Endometrium (tissue), 2 donors: ENCODE results near the gene CD24.
"Not testable (repeated sequence)": the region's sequence is repeated elsewhere in the genome, so short reads cannot be mapped to it uniquely, and the experiment has no call there.

Experiments
- FAIRE-seq: peaks from 2 replicates; lab custom pipeline; 2012; peaks lifted over from hg19 to GRCh38; lab: Jason Lieb, UNC
- donor health status: control.
- donor health status: control.

Gene CD24

DNA sequence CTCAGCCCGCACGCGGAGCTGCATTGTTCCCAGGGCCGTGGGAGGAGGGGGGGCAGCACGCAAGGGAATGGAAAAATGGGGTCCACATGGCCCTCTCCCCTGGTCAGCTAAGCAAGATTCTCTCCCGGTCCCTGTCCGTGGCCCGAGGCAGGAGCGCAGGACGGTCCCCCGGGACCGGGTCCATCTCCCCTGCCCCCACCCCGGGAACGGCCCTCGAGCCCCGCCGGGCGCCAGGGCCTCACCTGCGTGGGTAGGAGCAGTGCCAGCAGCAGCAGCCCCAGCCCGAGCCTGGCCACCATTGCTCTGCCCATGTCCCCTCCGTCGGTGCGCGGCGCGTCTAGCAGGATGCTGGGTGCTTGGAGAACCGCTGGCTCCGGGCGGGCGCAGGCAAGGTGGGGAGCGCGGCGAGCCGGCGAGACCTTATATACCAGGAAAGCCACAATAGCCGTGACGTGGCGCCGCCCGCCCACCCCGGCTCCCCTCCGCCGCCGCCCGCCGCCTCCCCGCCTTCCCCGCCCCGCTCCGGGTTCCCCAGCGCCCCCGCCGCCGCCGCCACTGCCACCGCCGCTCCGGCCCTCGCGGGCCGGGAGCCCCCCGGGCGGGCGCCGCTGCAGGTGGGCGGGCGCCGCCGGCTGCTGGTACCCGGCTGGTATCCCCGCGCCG, at the start of gene CD24:
CD24 (minus strand) TSS at position 394 of the 663 bp plus-strand sequence; CDS start at position 311, 83 bp downstream.
- FAIRE-seq, result no peak

- FAIRE-seq, result no peak
These were observed 47.1 kb upstream of the CD24 start for GRCh38 chr6:107021446-107022185.

- no peak for FAIRE-seq
These were observed 45.7 kb upstream of the CD24 start for GRCh38 chr6:107020239-107020638.

- not testable (repeated sequence) for FAIRE-seq
These were observed 45.1 kb upstream of the CD24 start for GRCh38 chr6:107019628-107020027.

GRCh38 chr6:107019047-107019446, 44.5 kb upstream of the CD24 start:
- FAIRE-seq, result no peak

GRCh38 chr6:107009499-107009898, 35.0 kb upstream of the CD24 start:
- no peak for FAIRE-seq

DNA sequence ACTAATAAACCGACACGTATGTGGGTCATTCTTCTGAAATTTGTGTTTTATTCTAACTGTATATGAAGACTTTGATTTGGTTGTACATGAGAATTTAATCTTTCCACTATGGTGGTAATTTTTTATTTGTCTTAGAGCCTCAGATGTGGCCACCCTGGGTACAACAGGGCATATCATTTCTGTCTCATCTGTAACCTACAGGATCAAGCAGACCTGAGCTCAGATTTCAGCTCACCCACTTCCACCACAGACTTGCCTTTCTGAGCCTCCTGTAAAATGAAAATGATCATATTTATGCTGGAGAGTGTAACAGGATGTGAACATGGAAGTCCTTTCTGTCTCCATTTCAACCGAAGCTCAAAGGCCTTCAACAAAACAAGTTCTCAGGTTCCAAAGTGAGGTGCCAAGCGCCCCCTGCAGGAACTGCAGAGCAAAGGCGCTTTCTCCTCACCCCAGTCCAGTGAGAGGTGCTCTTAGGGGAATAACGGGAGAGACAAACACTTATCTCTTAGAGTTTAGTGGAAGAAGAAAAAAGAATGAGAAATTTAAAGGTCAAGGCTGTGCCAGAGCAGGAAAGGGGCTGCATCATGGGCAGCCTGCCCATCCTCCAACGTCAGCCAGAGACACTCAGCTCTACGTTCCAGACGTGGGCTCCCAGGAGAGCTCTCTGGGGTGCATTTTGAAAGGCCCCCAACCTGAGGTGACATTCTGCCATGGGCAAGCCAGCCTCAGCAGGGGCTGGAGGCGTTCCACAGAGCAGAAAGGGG, 23.0 kb upstream of the CD24 start:
- FAIRE-seq, result no peak

DNA sequence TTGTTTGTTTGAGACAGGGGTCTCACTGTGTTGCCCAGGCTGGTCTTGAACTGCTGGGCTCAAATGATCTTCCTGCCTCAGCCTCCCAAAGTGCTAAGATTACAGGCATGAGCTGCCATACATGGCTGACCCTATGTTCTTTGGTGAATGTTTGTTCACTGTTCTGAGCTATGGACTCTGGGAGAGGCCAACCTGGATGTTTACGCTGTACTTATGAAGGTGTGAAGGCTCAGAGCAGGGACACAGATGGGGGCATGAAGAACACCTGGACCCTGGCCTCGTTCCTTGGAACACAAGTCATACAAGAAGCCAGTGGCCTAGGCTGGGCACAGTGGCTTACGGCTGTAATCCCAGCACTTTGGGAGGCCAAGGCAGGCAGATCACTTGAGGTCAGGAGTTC, 21.1 kb upstream of the CD24 start:
- FAIRE-seq, result no peak

DNA sequence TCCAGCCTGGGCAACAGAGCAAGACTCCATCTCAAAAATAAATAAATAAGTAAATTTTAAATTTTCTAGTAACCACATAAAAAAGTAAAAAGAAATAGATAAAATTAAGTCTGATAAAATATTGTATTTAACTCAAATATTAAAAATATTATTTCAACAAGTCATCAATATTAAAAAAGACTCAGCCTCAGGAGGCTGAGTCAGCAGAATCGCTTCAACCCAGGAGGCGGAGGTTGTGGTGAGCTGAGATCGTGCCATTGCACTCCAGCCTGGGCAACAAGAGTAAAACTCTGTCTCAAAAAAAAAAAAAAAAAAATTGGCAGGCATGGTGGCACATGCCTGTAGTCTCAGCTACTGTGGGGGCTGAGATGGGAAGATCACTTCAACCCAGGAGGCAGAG, 15.2 kb upstream of the CD24 start:
- not testable (repeated sequence) for FAIRE-seq

- no peak for FAIRE-seq
These were observed 14.1 kb upstream of the CD24 start for GRCh38 chr6:106988664-106989063.

DNA sequence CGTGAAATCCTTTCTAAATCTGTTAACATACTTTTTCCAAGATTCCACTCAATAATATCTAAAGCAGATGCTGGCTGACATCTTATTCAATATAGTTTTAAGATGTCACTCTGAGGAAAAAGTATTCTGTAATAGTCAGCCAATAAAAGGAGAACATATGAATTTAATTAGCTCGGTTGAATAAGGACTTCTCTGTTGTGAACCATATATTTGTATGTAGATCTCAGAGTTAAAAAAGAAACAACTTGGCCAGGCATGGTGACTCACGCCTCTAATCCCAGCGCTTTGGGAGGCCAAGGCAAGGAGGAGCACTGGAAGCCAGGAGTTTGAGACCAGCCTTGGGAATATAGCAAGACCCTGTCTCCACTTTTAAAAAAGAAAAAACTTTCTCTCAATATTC, 7.4 kb upstream of the CD24 start:
- no peak for FAIRE-seq

DNA sequence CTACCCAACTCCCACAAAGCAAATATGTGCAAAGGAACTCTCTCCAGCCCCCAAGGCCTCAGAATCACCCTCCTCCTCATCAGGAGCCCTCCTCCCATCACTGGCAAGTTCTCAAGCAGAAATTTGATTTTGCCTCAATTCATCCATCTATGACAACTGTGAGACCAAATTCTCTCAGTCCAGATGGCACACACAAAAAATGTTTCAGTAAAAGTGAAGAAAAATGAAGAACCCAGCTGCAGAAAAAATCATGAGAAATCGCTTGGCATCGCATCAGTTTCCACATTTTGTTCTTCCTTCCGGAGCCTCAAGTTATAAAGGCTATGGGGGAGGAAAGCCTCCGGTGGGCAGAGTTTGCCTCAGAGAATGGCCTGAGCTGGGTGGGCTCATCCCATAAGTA, 6.4 kb upstream of the CD24 start:
- no peak for FAIRE-seq

GRCh38 chr6:106979435-106979884, 4.9 kb upstream of the CD24 start:
- no peak for FAIRE-seq

GRCh38 chr6:106977246-106977645, 2.7 kb upstream of the CD24 start:
- FAIRE-seq, result no peak

GRCh38 chr6:106976270-106976669, 1.7 kb upstream of the CD24 start:
- FAIRE-seq, result no peak

DNA sequence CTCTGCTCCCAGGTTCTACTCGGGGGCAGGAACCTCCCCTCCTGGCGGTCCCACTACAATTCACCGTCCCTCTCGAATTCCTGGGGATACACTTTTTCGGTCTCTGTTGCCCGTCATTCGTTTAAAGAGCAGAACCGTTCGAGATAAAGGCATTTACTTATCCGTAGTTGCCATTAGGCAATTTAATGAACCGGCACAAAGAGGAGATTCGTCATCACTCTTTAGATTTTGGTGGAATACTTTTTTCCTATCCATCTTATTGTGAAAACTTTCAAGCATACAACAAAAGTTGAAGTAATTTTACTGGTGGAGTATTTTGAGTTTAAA, 1.2 kb upstream of the CD24 start:
- FAIRE-seq, result no peak

DNA sequence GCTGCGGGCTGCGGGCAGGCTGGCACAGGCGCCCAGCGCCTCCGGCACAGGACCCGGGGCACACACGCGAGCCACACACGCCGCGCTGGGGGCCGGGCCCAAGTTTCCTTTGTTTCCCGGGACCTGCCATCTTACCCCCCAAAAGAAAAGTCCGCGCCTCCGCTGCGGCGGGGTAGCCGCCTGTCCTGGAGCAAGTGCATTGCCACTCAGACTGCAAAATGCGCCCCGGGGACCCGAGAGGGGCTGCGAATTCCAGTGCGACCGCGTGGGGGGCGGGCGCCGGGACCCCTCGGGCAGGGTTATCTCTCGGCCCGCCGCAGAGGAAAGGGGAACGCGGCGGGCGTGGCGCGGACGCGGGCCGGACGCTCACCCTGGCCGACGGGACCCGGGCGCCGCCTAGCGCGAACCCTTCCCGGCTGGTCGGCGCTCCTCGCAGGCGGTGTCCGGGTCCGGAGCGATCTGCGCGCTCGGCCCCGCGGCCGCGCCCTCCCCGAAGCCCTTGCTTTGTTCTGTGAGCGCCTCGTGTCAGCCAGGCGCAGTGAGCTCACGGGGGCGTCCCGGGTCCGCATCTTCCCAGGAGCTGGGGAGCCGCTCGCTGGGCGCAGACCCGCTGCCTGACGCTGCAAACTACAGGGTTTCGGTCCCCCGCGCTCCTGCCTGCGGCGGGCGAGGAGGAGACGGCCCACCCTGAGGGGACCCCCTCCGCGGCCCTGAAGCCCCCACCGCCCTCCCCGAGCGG, 639 bp upstream of the CD24 start:
- FAIRE-seq, result no peak

- FAIRE-seq, result no peak
These were observed 643 bp downstream of the CD24 start for GRCh38 chr6:106973836-106974335.

GRCh38 chr6:106973018-106973835, 1.3 kb downstream of the CD24 start:
- FAIRE-seq, result no peak

DNA sequence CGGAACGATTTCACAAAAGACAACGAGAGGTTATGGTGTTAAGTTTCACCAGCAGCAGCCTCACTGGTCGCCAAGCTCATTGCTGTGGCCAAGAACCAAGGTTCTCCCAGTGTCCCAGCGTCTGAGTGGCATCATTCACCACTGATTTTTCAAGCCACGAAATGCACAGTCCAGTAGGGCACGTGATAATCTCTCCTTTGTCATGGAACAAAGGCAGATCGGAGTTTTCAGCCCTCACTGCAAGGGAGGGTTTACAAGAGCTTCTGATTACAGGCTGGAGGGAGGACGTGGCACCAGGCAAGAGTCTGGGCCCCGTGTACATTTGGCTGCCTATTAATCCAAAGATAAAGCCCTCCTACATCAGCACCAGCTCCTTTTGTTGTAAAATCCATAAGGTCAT, 2.0 kb downstream of the CD24 start:
- no peak for FAIRE-seq

- not testable (repeated sequence) for FAIRE-seq
These were observed 3.8 kb downstream of the CD24 start for GRCh38 chr6:106970769-106971168.
